Adrenal gland (tissue), 12 donors: ENCODE measurements around the gene KCNH3. TPM values are rescaled to one million over a fixed set of nuclear protein-coding genes. Genes with fewer than 3 reads are reported as not detected.

Source experiments
- DNase-seq, 7 donors: peaks; one replicate each; pipeline ENCODE4 v3.0.0-alpha.2; 2019 to 2020
- H3K27ac ChIP-seq, 5 donors: fragments of 200-600 bp; sonication (generic) in 4 of 5; 1 replicate in 3 of 5; 2 replicates in 2 of 5; pipeline versions ENCODE4 v1.5.1 to v1.8.0; 2016 to 2020; ENCODE audit warnings: mild to moderate bottlenecking in 1 of 5
- H3K27me3 ChIP-seq: fragments of 200-600 bp; 2 replicates; pipeline ENCODE4 v1.8.0; 2021
- H3K36me3 ChIP-seq, 2 donors: fragments of 200-600 bp; replicated peaks in 1 of 2; 1 replicate in 1 of 2; 2 replicates in 1 of 2; pipeline versions ENCODE4 v1.5.1 to v1.8.0; 2018 to 2022
- H3K4me1 ChIP-seq, 2 donors: fragments of 200-600 bp; replicated peaks in 1 of 2; 1 replicate in 1 of 2; 2 replicates in 1 of 2; pipeline versions ENCODE4 v1.5.1 to v1.8.0; 2018 to 2021
- H3K4me3 ChIP-seq, 4 donors: fragments of 200-600 bp; sonication (generic) in 3 of 4; one replicate each; pipeline ENCODE4 v1.5.1; 2016 to 2018
- H3K9me3 ChIP-seq, 3 donors: fragments of 200-600 bp; sonication (generic) in 1 of 3; replicated peaks in 1 of 3; 1 replicate in 2 of 3; 2 replicates in 1 of 3; pipeline versions ENCODE4 v1.5.1 to v1.8.0; 2016 to 2021
- CTCF ChIP-seq, 6 experiments: fragments of 450-650 bp in 4 of 6; fragments of 200-600 bp in 2 of 6; sonication (generic) in 1 of 6; IDR thresholded peaks; 1 replicate in 5 of 6; 2 replicates in 1 of 6; pipeline versions ENCODE4 v1.5.1 to v1.8.0; 2016 to 2021; ENCODE audit warnings: antibody characterized with exemption in 6 of 6, mild to moderate bottlenecking in 2 of 6, moderate library complexity in 1 of 6
- POLR2A ChIP-seq, 2 donors: fragments of 450-650 bp; IDR thresholded peaks; one replicate each; pipeline ENCODE4 v1.6.1; 2017; ENCODE audit warnings: antibody characterized with exemption in 2 of 2, mild to moderate bottlenecking in 2 of 2, moderate library complexity in 1 of 2
- WGBS, 4 donors: extraction: QIAGEN DNeasy Blood & Tissue Kit in 2 of 4; methylation state at CpG; one replicate each; pipeline versions ENCODE4 v1.1.5 to v1.1.7; 2013 to 2017; 5-methylcytosine and 5-hydroxymethylcytosine counted together
- intact Hi-C, 2 donors: fragments of 100-400 bp; cut with DNase I; formaldehyde crosslinking; loops; one replicate each; pipeline versions ENCODE4 v1.14.1 to v1.15.0; 2022 to 2023
- polyA plus RNA-seq, 3 donors: library from polyadenylated mRNA; stranded (reverse); fragments of 200-250 nt in 2 of 3; fragments of 350-450 nt in 1 of 3; fragmentation: Illumina TruSeq in 1 of 3; extraction: RNeasy Lipid Tissue Mini Kit (QIAGEN cat#74804) in 1 of 3; gene quantifications; one replicate each; pipeline ENCODE4 v1.2.3, GENCODE V29; 2013 to 2014
- total RNA-seq, 9 donors: library from RNA; depleted of rRNA in 4 of 9; stranded (reverse); fragments of >200 nt in 4 of 9; fragments of 120-200 nt in 1 of 9; fragmentation: NEBNext Ultra II Directional in 1 of 9; extraction: Animal tissue kit (Norgen Biotek cat#: 25700) in 1 of 9; gene quantifications; one replicate each; pipeline versions ENCODE4 v1.1.0 to v1.2.4, GENCODE V29; 2013 to 2023
- donor health status: healthy with polysubstance abuse.
- donor health status: Bipolar disorder and iron deficiency.
- donor health status: DM: yes; HTN: yes; CAD: no.
- donor health status: DM: no; HTN: no; CAD: no.
- donor health status: DM: no; HTN: no; CAD: no.
- donor health status: DM: yes; HTN: yes; CAD: no.

Gene KCNH3
- total and polyA plus RNA-seq, 12 donors: 0.07 to 18.9 (median 2.3) TPM

- 83 to 86% (median 85%) methylated on average over 6 of the region's 6 CpGs for WGBS, 4 donors
- H3K9me3 ChIP-seq: no peaks in the 10 kb centered on the region
- H3K4me1 ChIP-seq: peaks cover 9 to 10% of the 10 kb centered on the region in 2 donors
- intact Hi-C loops: no loop called here
- no peaks in the 10 kb centered on the region for H3K27me3 ChIP-seq
- H3K36me3 ChIP-seq: peaks cover 0 to 89% of the 10 kb centered on the region in 2 donors
- no peak overlapping the region for H3K27ac ChIP-seq
- H3K4me3 ChIP-seq: no peak overlapping the region
- TF ChIP-seq POLR2A (IDR thresholded peaks at IDR 0.05): no peak
- TF ChIP-seq CTCF (IDR thresholded peaks at IDR 0.05): no peak
- DNase-seq: no peak
Observed at GRCh38 chr12:49562233-49562632, 23.4 kb downstream of the KCNH3 start.

- H3K36me3 ChIP-seq: peaks cover 0 to 83% of the 10 kb centered on the region in 2 donors
- H3K9me3 ChIP-seq: no peaks in the 10 kb centered on the region
- WGBS, 4 donors: 90 to 93% (median 92%) methylated on average over 6 of the region's 6 CpGs
- no peak overlapping the region for H3K4me3 ChIP-seq
- H3K27ac ChIP-seq: no peak overlapping the region
- H3K4me1 ChIP-seq: peaks cover 9 to 12% of the 10 kb centered on the region in 2 donors
- TF ChIP-seq POLR2A (IDR thresholded peaks at IDR 0.05) (no peak), CTCF (IDR thresholded peaks at IDR 0.05) (no peak)
- intact Hi-C loops: no loop called here
- no peak for DNase-seq
- no peaks in the 10 kb centered on the region for H3K27me3 ChIP-seq
Observed at GRCh38 chr12:49562831-49563230, 24.0 kb downstream of the KCNH3 start.

- DNase-seq: no peak
- TF ChIP-seq CTCF (IDR thresholded peaks at IDR 0.05) (no peak), POLR2A (IDR thresholded peaks at IDR 0.05) (no peak)
- Histone ChIP-seq H3K4me1 (peaks cover 9 to 17% of the 10 kb centered on the region in 2 donors), H3K9me3 (no peaks in the 10 kb centered on the region), H3K27ac (no peak overlapping the region), H3K36me3 (peaks cover 0 to 70% of the 10 kb centered on the region in 2 donors), H3K4me3 (no peak overlapping the region), H3K27me3 (no peaks in the 10 kb centered on the region)
- intact Hi-C loops: no loop called here
- 83 to 94% (median 93%) methylated on average over 9 to 14 of the region's 14 CpGs for WGBS, 4 donors
Observed at GRCh38 chr12:49563951-49564685, 25.3 kb downstream of the KCNH3 start.

GRCh38 chr12:49564686-49565405 is 26.0 kb downstream of the KCNH3 start:
- TF ChIP-seq POLR2A (IDR thresholded peaks at IDR 0.05) (no peak), CTCF (IDR thresholded peaks at IDR 0.05) (no peak)

More at GRCh38 chr12:49564686-49565405, 26.0 kb downstream of the KCNH3 start:
- intact Hi-C loops: no loop called here
- Histone ChIP-seq H3K4me3 (no peak overlapping the region), H3K27me3 (no peaks in the 10 kb centered on the region), H3K9me3 (no peaks in the 10 kb centered on the region), H3K27ac (no peak overlapping the region), H3K36me3 (peaks cover 0 to 62% of the 10 kb centered on the region in 2 donors), H3K4me1 (peaks cover 9 to 21% of the 10 kb centered on the region in 2 donors)
- 66 to 81% (median 76%) methylated on average over 7 to 8 of the region's 8 CpGs for WGBS, 4 donors
- DNase-seq: no peak
